Anterior cingulate cortex (tissue), 58 donors: ENCODE measurements around the gene RGS4.

Experiments used
- DNase-seq, 58 donors: peaks; one replicate each; lab custom pipeline; 2025; lab: John Stamatoyannopoulos, UW

Gene RGS4

GRCh38 chr1:163094589-163094988, 25.4 kb downstream of the RGS4 start:
- DNase-seq = no peak

GRCh38 chr1:163095213-163095612, 26.1 kb downstream of the RGS4 start:
- DNase-seq = no peak

- no peak for DNase-seq
Observed at GRCh38 chr1:163102590-163102989, 33.4 kb downstream of the RGS4 start.

GRCh38 chr1:163104385-163105099, 35.4 kb downstream of the RGS4 start:
- no peak for DNase-seq

- no peak for DNase-seq
Observed at GRCh38 chr1:163106364-163106987, 37.3 kb downstream of the RGS4 start.

GRCh38 chr1:163107655-163108054, 38.5 kb downstream of the RGS4 start:
- DNase-seq = no peak

GRCh38 chr1:163115887-163116286, 46.7 kb downstream of the RGS4 start:
- no peak for DNase-seq

GRCh38 chr1:163119707-163120106, 50.5 kb downstream of the RGS4 start:
- no peak for DNase-seq

- no peak for DNase-seq
Observed at GRCh38 chr1:163120372-163120771, 51.2 kb downstream of the RGS4 start.

- no peak for DNase-seq
Observed at GRCh38 chr1:163124812-163125211, 55.7 kb downstream of the RGS4 start.
